ENCODE data around the gene SCN8A.

Gene SCN8A

GRCh38 chr12:51837286-51837685 is 246.3 kb downstream of the SCN8A start:
- DNase-seq: no peak

- DNase-seq: no peak
Measured at GRCh38 chr12:51838036-51838435, 247.0 kb downstream of the SCN8A start.

DNA sequence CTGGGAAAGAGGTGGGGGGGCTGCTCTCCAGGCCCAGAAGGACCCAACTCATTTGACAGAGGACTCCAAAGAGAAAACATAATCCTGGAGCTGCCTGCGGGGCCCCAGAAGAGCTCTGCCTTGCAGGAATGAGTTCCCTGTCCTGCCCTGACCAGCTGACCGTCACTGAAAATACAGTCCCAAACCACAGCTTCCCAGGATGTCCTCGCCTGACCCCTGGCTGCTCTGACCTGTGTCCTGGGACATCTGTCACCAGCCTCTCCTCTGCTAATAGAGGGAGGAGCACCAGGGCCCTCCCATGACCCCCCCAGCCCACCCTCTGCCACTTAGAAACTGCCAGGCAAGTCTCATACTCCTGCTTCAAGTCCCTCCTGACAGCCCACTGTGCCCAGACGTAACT is 247.7 kb downstream of the SCN8A start:
- DNase-seq: no peak

DNA sequence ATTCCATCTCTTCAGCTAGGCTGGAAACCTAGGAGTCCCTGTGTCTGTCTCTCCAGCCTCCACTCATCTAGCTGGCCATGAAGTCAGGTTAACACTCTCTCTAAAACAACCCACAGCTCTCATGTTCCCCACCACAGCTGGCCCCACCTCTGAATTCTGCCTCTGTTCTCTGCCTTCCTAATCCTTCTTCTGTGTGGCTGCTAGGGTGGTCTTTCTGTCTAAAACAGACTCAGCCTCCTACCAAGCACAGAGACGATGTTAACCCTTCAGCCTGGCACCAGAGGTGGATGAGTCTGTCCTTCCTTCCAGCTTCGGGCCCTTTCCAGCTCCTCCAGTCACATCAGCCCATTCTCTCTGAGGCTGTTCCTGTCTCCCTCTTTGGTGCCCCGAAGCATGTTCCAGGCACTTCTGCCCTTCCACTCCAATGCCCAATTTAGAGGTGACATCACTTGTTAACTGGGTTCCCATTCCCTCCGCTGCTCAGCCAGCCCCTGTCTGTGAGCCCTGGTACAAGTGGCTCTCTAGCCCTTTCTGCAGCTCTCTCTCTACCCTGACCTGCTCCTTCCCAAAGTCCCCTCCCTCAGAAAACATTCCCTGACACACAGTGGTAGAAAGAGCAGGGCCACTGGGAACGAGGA is 248.4 kb downstream of the SCN8A start:
- no peak for DNase-seq

DNA sequence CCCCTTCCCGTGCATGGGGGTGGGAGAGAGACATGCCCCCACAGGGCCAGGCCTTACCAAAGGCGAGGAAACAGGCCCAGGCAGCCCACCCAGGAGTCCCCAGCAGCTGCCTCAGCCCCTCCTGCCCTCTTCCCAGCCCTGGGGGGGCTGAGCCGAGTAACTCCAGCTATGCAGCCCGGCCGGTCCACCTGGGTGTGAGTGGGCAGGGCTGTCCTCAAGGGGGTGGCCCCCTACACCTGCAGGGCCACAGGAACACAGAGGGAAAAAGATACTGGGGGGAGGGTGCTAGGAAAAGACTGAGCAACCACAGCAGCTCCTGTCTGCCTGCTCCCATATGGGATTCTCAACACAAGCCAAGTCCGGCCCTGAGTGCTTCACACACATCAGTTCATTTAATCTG is 249.9 kb downstream of the SCN8A start:
- DNase-seq: no peak

GRCh38 chr12:51841727-51842126 is 250.7 kb downstream of the SCN8A start:
- DNase-seq: no peak

GRCh38 chr12:51844854-51845253 is 253.8 kb downstream of the SCN8A start:
- DNase-seq: no peak

DNA sequence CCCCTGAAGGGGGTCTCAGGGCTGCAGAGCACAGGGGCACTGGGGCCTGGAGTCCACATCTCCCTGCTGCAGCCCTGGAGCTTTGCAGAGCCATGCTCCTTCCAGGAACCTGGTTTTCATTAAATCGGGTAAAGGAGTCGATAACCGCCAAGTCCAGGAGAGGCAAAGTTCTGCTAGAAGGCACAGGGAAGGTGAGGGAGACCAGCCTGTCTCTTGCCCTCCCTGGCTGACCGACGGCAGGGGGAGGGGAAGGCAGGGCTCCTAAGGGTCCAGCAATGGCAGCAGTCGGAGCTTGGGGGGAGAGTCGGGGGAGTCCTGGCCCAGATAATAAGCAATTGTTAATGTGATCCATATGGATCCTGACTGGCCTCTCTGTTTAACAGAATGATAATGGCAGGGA is 254.4 kb downstream of the SCN8A start:
- no peak for DNase-seq

GRCh38 chr12:51846271-51846691 is 255.2 kb downstream of the SCN8A start:
- DNase-seq: no peak

DNA sequence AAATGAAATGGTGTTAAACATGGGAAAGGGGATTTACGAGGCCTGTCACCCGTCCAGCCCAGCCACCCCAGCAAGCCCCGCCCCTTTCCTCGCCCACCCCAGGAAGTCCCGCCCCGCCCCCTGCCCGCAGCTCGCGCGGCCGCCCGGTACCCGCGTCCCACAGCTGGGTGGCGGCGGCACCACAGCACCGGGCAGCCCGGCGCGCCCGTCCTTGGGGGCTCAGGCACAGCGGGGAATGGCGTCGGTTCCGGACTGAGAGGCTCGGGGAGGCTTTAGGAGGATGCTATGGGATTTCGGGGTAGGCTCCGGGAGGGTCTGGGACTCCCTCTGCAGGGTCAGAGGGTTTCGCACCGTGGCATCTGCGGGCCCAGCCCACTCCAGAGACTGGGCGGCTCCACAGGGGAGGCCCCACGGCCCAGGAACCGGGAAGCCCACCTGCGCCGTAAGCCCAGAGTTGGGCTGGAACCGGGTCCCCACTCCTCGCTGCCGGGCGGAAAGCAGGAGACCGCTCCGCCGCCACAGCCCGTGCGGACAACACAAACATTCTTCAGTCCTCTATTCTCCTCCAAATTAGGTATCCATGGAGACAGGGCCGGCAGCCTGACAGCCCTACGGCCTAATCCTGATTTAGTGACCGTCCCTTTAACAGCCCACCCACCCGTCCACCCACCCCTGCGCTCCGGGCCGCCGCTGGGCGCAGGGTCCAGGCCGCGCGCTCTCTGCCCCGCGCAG is 256.0 kb downstream of the SCN8A start:
- no peak for DNase-seq

DNA sequence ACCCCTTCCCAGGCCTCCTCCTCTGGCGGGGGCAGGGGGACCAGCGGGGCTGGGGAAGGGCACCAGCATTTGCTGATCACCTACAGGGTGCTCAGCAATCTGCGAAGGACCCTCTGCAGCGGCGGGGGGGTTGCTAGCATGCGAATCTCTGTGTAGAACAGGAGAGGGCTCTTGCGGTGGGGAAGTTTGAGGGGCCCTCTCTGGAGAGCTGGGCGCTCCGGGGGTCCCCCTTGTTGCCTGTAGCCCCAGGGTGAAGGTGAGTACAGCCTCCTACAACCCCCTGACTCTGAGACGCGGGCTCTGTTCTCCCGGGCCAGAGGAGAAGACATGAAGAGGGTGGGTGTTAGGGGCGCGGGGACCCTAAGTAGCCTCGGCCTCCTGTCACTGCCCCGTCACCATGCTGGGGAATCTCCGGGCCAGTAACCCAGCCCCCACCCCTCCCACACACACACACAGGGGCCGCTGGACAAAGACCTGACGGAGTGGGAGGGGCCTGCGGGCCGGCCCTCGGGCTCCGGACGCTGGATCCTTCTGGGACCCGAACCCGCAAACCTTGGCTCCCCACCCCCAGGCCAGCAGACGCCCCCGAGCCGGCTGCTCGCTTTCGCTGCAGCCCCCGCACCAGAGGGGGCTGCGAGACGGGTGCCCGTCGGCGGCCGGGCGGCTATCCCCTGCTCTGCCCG is 256.8 kb downstream of the SCN8A start:
- no peak for DNase-seq

- no peak for DNase-seq
Measured at GRCh38 chr12:51848326-51848727, 257.3 kb downstream of the SCN8A start, which contains the start of gene FIGNL2. TSS of gene FIGNL2 (minus strand) at chr12:51848718. CDS start at chr12:51822413, 26,305 bp downstream.

GRCh38 chr12:51848841-51849735 is 258.1 kb downstream of the SCN8A start:
- DNase-seq: no peak

- no peak for DNase-seq
Measured at GRCh38 chr12:51850081-51850964, 259.3 kb downstream of the SCN8A start.

DNA sequence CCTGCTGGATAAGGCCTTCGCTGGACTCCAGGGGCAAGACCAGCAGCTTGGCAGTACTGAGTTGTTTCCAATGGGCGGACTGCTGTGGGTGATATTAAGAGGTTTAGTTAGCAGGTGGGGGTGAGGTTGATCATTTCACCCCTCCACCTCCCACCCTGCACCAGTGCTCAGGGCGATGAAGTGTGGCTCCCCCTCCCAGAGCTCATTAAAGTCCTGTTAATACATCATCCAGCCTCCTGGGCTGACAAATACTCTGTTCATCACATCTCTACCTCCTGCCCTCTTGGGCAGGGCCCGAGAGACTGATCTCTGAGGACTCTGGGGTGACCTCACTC is 259.9 kb downstream of the SCN8A start:
- DNase-seq: no peak

- DNase-seq: peak; percentile 16
Measured at GRCh38 chr12:51851413-51852124, 260.5 kb downstream of the SCN8A start.

DNA sequence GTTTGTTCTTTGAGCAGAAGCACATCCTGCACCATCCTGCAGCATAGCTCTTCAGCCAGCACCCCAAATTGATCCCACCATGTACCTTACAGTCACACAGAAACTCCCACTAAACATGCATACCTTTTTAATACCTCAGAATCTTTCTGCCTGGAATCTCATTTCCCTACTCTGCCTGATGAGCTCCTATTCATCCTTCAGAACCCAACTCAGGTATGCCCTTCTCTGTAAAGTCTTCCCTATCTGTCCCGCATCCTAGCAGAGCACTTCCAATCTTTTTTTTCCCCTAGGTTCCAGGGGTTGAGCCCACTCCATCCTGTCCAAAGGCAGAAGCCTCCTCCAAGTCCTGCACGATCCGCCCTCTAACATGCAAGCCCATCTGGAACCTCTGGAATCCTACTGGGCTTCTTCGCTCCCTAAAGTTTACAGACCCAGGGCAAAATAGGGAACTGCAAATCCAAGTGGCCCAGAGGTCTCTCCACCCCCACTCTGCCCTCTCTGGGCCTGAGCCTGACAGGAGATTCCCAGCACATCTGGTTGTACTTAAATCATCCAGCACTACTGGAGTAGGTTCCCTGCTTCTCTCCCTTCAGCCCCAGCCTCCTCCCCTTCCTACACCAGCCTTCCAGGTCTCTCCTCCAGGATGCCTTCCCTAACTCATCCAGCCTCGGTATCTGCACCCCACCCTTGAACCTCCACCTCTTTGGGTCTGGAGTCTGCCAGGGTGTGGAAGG is 261.5 kb downstream of the SCN8A start:
- DNase-seq: no peak

GRCh38 chr12:51855586-51856428 is 264.8 kb downstream of the SCN8A start:
- no peak for DNase-seq

GRCh38 chr12:51860986-51861385 is 270.0 kb downstream of the SCN8A start:
- DNase-seq: no peak
